HG03378 (cell line): Measurements from ENCODE around the gene FSD2.
"Not testable (repeated sequence)": the region's sequence is repeated elsewhere in the genome, so short reads cannot be mapped to it uniquely, and the experiment has no call there.

ENCODE experiments used
- ATAC-seq: cut with Tn5 transposase; IDR thresholded peaks from one replicate; pipeline ENCODE4 v1.9.1; 2021; ENCODE audit warnings: mild to moderate bottlenecking, moderate library complexity; ENCODE audit not compliant: unreplicated experiment

FSD2 gene

GRCh38 chr15:82748315-82748714, 57.6 kb downstream of the FSD2 start:
- ATAC-seq = no peak

- ATAC-seq = no peak
Measured at GRCh38 chr15:82743810-82744209, 62.1 kb downstream of the FSD2 start.

GRCh38 chr15:82742134-82742533, 63.7 kb downstream of the FSD2 start:
- ATAC-seq = no peak

- no peak for ATAC-seq
Measured at GRCh38 chr15:82739086-82739485, 66.8 kb downstream of the FSD2 start.

- ATAC-seq = no peak
Measured at GRCh38 chr15:82737975-82738374, 67.9 kb downstream of the FSD2 start.

- ATAC-seq = no peak
Measured at GRCh38 chr15:82731527-82731926, 74.3 kb downstream of the FSD2 start.

- no peak for ATAC-seq
Measured at GRCh38 chr15:82730022-82730530, 75.8 kb downstream of the FSD2 start.

GRCh38 chr15:82726816-82727215, 79.1 kb downstream of the FSD2 start:
- ATAC-seq = no peak

- no peak for ATAC-seq
Measured at GRCh38 chr15:82715003-82715402, 90.9 kb downstream of the FSD2 start.

- no peak for ATAC-seq
Measured at GRCh38 chr15:82714016-82714415, 91.9 kb downstream of the FSD2 start.

GRCh38 chr15:82712036-82712435, 93.8 kb downstream of the FSD2 start:
- ATAC-seq = no peak

GRCh38 chr15:82710926-82711490, 94.9 kb downstream of the FSD2 start:
- ATAC-seq = no peak

GRCh38 chr15:82710208-82710555, 95.7 kb downstream of the FSD2 start:
- no peak for ATAC-seq

GRCh38 chr15:82709421-82710207, 96.3 kb downstream of the FSD2 start, which contains the start of gene AP3B2:
Gene AP3B2, minus strand, starts transcription at chr15:82709875. Its CDS starts 169 bp downstream, at chr15:82709706.
- ATAC-seq = peak; percentile 74

GRCh38 chr15:82709081-82709420, 96.8 kb downstream of the FSD2 start:
- ATAC-seq = no peak

- not testable (repeated sequence) for ATAC-seq
Measured at GRCh38 chr15:82705856-82706255, 100.0 kb downstream of the FSD2 start.
